GM12878 (cell line): ENCODE data around the gene TRABD. TPM values are rescaled to one million over a fixed set of nuclear protein-coding genes. Genes with fewer than 3 reads are reported as not detected.

ENCODE experiments used
- ATAC-seq: fragments of 200-7000 bp; cut with Tn5 transposase; 3 replicates; pipeline ENCODE4 v1.9.1; 2020; ENCODE audit warnings: mild to moderate bottlenecking, moderate library complexity
- BruUV-seq: library from RNA; stranded (reverse); fragments of 400-500 nt; replicated peaks from 2 replicates; lab custom pipeline; 2021; lab: Mats Ljungman, UMichigan
- CTCF ChIA-PET: fragments of 300-600 bp; sonication (Branson Sonifier 250); formaldehyde crosslinking; extraction: SDS; loops from one replicate; lab custom pipeline; 2021; ENCODE audit warnings: inconsistent platforms; lab: Yijun Ruan, JAX
- POLR2A ChIA-PET: fragments of 350-600 bp; formaldehyde crosslinking; extraction: SDS; loops from one replicate; lab custom pipeline; 2021; ENCODE audit warnings: inconsistent platforms; lab: Charles Lee
- RAD21 ChIA-PET: fragments of 300-600 bp; sonication (Branson Sonifier 250); formaldehyde crosslinking; loops from one replicate; lab custom pipeline; 2023; ENCODE audit warnings: antibody characterized with exemption; ENCODE audit not compliant: unreplicated experiment; lab: Charles Lee
- SMC1A ChIA-PET: fragments of 300-600 bp; sonication (Branson Sonifier 250); formaldehyde crosslinking; loops from one replicate; lab custom pipeline; 2023; ENCODE audit not compliant: unreplicated experiment, uncharacterized antibody; lab: Charles Lee
- DNase-seq: peaks from one replicate; pipeline ENCODE4 v3.0.0-alpha.2; 2011; ENCODE audit warnings: low read depth, low spot score
- FAIRE-seq: peaks from 3 replicates; lab custom pipeline; 2011; peaks lifted over from hg19 to GRCh38; lab: Jason Lieb, UNC
- H2AFZ ChIP-seq: 2 replicates; pipeline ENCODE4 v1.6.0; 2011; ENCODE audit warnings: low read depth, low read length, control low read depth; ENCODE audit not compliant: control insufficient read depth
- H3K27ac ChIP-seq: 2 replicates; pipeline ENCODE4 v1.5.1; 2011; ENCODE audit warnings: control low read depth; ENCODE audit not compliant: control insufficient read depth, insufficient read depth
- H3K27me3 ChIP-seq, 2 experiments: replicated peaks in 1 of 2; 2 replicates each; pipeline versions ENCODE4 v1.6.0 to v1.6.1; 2011; ENCODE audit warnings: low read length in 1 of 2; ENCODE audit not compliant: control insufficient read depth in 2 of 2, insufficient read depth in 2 of 2
- H3K36me3 ChIP-seq, 2 experiments: 2 replicates each; pipeline ENCODE4 v1.5.1; 2011; ENCODE audit warnings: low read length in 1 of 2; ENCODE audit not compliant: control insufficient read depth in 2 of 2, insufficient read depth in 2 of 2
- H3K4me1 ChIP-seq: 2 replicates; pipeline ENCODE4 v1.6.1; 2011; ENCODE audit warnings: mild to moderate bottlenecking, low read length, moderate library complexity, mixed read lengths; ENCODE audit not compliant: control insufficient read depth, insufficient read depth
- H3K4me2 ChIP-seq: 2 replicates; pipeline ENCODE4 v1.6.0; 2011; ENCODE audit warnings: control low read depth; ENCODE audit not compliant: control insufficient read depth, insufficient read depth
- H3K4me3 ChIP-seq: fragments of 200-600 bp; sonication (generic); 2 replicates; pipeline ENCODE4 v1.5.1; 2016
- H3K79me2 ChIP-seq: 2 replicates; pipeline ENCODE4 v1.6.0; 2011; ENCODE audit warnings: low read length; ENCODE audit not compliant: control insufficient read depth, insufficient read depth
- H3K9ac ChIP-seq: 2 replicates; pipeline ENCODE4 v1.8.0; 2011; ENCODE audit warnings: low read length, control low read depth, mixed read lengths; ENCODE audit not compliant: control insufficient read depth, insufficient read depth
- H3K9me3 ChIP-seq: replicated peaks from 3 replicates; pipeline ENCODE4 v1.5.1; 2011; ENCODE audit warnings: mild to moderate bottlenecking, low read length; ENCODE audit not compliant: control insufficient read depth, insufficient read depth
- H4K20me1 ChIP-seq: 2 replicates; pipeline ENCODE4 v1.6.0; 2011; ENCODE audit not compliant: control insufficient read depth, insufficient read depth
- DPF2 ChIP-seq: fragments of 450-650 bp; IDR thresholded peaks from 2 replicates; pipeline ENCODE4 v1.6.1; 2017; ENCODE audit warnings: mild to moderate bottlenecking
- EGR1 ChIP-seq, 2 experiments: IDR thresholded peaks; 1 replicate in 1 of 2; 2 replicates in 1 of 2; pipeline ENCODE4 v1.6.1; 2011 to 2012; ENCODE audit warnings: low read depth in 2 of 2, low read length in 2 of 2, borderline replicate concordance in 1 of 2, mild to moderate bottlenecking in 1 of 2, moderate library complexity in 1 of 2
- POLR2AphosphoS2 ChIP-seq: IDR thresholded peaks from 2 replicates; pipeline ENCODE4 v1.6.1; 2011; ENCODE audit warnings: low read depth, mild to moderate bottlenecking, low read length, improper control_type of control experiment, moderate library complexity
- POLR2AphosphoS5 ChIP-seq: IDR thresholded peaks from 2 replicates; pipeline ENCODE4 v1.6.1; 2011; ENCODE audit warnings: mild to moderate bottlenecking, low read length, inconsistent platforms
- RB1 ChIP-seq: fragments of 450-650 bp; formaldehyde crosslinking; IDR thresholded peaks from 2 replicates; pipeline ENCODE4 v1.6.1; 2017; ENCODE audit warnings: mild to moderate bottlenecking, borderline replicate concordance
- WGBS: methylation state at CpG from one replicate; pipeline ENCODE4 v1.1.6; 2016; ENCODE audit warnings: low lambda C conversion rate; ENCODE audit not compliant: insufficient replicate concordance, insufficient coverage; ENCODE audit errors: missing lambda C conversion rate; 5-methylcytosine and 5-hydroxymethylcytosine counted together
- in situ Hi-C: fragments of 300-500 bp; cut with MboI; formaldehyde crosslinking; loops from 9 replicates; pipeline ENCODE4 v1.14.3; 2018; ENCODE audit warnings: mixed read lengths
- intact Hi-C: fragments of 100-400 bp; cut with micrococcal nuclease; formaldehyde crosslinking; loops from one replicate; pipeline ENCODE4 v1.14.2; 2022; ENCODE audit not compliant: unreplicated experiment
- polyA plus RNA-seq, 11 experiments: library from polyadenylated mRNA; depleted of rRNA in 4 of 11; unstranded in 6 of 11; stranded (reverse) in 5 of 11; fragments of >200 nt; fragmentation: Nextera tagmentation in 4 of 11; fragmentation: Illumina TruSeq in 1 of 11; extraction: Ambion mirVana in 4 of 11; extraction: Trizol in 1 of 11; gene quantifications; 1 replicate in 1 of 11; 2 replicates in 10 of 11; pipeline versions ENCODE4 v1.2.1 to v1.2.3, GENCODE V29; 2011 to 2016; ENCODE audit warnings: inconsistent platforms in 2 of 11, missing spikeins in 2 of 11, low read depth in 1 of 11
- total RNA-seq, 4 experiments: library from RNA; depleted of rRNA in 3 of 4; stranded (reverse); fragments of >200 nt in 3 of 4; fragmentation: Illumina TruSeq in 1 of 4; extraction: Trizol in 1 of 4; gene quantifications; 2 replicates each; pipeline versions ENCODE4 v1.2.1 to v1.2.3, GENCODE V29; 2013 to 2021
- TF ChIP-seq, protein P1 (sequence below): fragments of 450-650 bp; IDR thresholded peaks from 2 replicates; pipeline ENCODE4 v1.6.1; 2018; ENCODE audit warnings: borderline replicate concordance, mild to moderate bottlenecking; ENCODE audit not compliant: partially characterized antibody
- TF ChIP-seq, protein P2 (sequence below): fragments of 450-650 bp; IDR thresholded peaks from 2 replicates; pipeline ENCODE4 v1.6.1; 2016; ENCODE audit warnings: mild to moderate bottlenecking, moderate library complexity, borderline replicate concordance

TRABD gene
- total and polyA plus RNA-seq, 10 of the 15 experiments (the other 5 are each of a cell fraction or from before 2014, with no cell fraction given): 0.43 to 116 (median 58.1) TPM

DNA sequence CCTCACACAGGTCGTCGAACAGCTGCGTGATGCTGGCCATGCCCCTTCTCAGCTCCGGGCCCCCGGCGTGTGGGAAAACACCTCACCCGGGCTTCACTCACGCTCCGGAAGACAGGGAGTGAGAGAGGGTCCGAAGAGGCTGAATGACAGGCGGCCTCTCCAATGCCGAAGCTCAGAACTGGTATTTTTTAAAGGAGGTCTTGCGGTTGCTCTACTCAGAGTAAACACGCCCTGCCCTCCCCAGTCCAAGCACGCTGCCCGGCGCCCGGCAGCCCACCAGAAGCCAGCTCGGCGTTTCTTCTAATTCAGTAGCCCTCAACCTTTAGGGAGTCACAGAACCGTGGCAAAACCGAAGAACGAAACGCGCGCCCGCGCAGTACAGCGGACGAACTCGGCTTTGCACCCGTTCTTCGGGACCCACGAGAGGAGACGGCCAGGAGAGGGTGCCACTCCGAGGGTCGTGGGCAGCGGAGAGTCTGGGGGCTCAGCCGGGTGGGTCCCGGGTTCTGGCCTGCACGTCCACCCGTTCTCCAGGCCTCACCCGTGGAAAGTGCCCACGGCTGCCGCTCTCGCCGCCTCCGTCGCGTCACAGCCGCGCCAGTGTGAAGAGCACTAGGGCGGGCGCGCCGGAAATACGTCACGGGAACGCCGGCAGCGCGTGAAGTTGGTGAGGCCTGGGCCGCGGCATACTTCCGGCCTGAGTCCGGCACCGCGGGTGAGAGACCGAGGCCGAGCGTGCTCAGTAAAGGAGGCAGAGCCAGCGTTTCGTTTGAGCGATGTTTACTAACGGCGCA lies 58.9 kb downstream of the TRABD start, which contains the start of gene TUBGCP6 (continued):
- TF ChIP-seq, protein P1, sequence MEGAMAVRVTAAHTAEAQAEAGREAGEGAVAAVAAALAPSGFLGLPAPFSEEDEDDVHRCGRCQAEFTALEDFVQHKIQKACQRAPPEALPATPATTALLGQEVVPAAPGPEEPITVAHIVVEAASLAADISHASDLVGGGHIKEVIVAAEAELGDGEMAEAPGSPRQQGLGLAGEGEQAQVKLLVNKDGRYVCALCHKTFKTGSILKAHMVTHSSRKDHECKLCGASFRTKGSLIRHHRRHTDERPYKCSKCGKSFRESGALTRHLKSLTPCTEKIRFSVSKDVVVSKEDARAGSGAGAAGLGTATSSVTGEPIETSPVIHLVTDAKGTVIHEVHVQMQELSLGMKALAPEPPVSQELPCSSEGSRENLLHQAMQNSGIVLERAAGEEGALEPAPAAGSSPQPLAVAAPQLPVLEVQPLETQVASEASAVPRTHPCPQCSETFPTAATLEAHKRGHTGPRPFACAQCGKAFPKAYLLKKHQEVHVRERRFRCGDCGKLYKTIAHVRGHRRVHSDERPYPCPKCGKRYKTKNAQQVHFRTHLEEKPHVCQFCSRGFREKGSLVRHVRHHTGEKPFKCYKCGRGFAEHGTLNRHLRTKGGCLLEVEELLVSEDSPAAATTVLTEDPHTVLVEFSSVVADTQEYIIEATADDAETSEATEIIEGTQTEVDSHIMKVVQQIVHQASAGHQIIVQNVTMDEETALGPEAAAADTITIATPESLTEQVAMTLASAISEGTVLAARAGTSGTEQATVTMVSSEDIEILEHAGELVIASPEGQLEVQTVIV: peak; percentile 28

DNA sequence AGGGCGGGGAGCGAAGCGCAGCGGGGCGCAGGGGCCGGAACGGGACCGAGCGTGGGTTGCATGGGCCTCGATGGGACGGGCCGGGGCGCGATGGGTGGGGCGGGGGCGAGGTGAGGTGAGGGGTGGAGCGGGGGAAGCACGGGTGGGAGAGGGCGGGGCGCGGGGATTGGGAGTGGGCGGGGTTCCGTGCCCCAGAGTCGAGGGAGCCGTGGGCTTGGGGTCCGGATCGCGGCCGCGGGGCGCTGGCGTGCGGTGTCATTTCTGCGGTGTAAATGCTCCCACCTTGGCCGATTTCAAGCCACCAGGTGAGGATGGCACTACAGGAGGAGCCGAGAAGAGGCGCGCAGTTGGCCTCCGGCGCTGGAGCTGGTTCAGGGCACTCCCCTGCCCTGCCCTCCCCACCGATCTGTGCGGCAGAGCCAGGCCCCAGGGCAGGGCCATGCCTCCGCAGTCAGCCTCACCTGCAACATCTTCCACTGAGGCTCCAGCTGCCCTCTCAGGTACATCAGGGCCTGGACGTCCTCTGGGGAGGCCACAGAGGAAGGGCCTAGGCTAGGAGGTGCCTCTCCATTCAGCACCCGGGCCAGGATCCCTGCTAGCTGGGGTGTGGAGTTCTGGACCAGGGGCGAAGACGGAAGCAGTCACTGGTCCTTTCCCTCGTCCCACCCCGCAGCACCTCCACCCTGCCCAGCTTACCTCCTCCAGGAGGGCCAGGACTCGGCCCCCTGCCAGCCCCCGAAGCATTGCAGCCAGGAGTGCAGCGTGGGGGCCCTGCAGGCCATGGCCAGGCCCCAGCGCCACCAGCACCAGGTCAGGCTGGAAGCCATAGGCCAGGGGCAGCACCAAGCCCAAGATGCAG lies 59.7 kb downstream of the TRABD start:
- Histone ChIP-seq H3K4me2 (peak overlapping the region; percentile 91), H3K36me3 (peaks cover 6 to 14% of the 10 kb centered on the region in 2 experiments; a peak in 3 of 4 replicates), H3K4me1 (peaks cover 28% of the 10 kb centered on the region), H3K27ac (peak overlapping the region; percentile 71), H3K9ac (peak overlapping the region; percentile 90), H3K79me2 (peaks cover 59% of the 10 kb centered on the region), H3K9me3 (no peaks in the 10 kb centered on the region), H3K4me3 (peak overlapping the region; percentile 83)
- in situ Hi-C loops (no loop called here), intact Hi-C loops (loop anchor here (10.0 kb wide), 1 partner anchor 229 kb away; the partner anchor contains the start of gene SBF1)
- WGBS: 12% methylated on average over 33 of the region's 53 CpGs
- DNase-seq (no peak), ATAC-seq (peak; percentile 27), FAIRE-seq (no peak)
- SMC1A ChIA-PET: no interaction called here
- POLR2A ChIA-PET: no interaction called here
- BruUV-seq: no TSS peak
- CTCF ChIA-PET: interaction anchor here (1.2 to 1.6 kb wide), 2 partner anchors 8 to 16 kb away, joined by 3 read pairs; no protein-coding TSS in a partner anchor
- TF ChIP-seq EGR1 (IDR thresholded peaks at IDR 0.05; ENCODE audit: borderline replicate concordance in 1 of 2, low read depth in 2 of 2, low read length in 2 of 2) (peak; percentile 1 to 40; a peak in 2 of 3 replicates), POLR2AphosphoS5 (0 out of 2 replicates have a peak, but pooled peaks have one; percentile 9), POLR2AphosphoS2 (no peak), RB1 (no peak), DPF2 (no peak)
- TF ChIP-seq, protein P2, sequence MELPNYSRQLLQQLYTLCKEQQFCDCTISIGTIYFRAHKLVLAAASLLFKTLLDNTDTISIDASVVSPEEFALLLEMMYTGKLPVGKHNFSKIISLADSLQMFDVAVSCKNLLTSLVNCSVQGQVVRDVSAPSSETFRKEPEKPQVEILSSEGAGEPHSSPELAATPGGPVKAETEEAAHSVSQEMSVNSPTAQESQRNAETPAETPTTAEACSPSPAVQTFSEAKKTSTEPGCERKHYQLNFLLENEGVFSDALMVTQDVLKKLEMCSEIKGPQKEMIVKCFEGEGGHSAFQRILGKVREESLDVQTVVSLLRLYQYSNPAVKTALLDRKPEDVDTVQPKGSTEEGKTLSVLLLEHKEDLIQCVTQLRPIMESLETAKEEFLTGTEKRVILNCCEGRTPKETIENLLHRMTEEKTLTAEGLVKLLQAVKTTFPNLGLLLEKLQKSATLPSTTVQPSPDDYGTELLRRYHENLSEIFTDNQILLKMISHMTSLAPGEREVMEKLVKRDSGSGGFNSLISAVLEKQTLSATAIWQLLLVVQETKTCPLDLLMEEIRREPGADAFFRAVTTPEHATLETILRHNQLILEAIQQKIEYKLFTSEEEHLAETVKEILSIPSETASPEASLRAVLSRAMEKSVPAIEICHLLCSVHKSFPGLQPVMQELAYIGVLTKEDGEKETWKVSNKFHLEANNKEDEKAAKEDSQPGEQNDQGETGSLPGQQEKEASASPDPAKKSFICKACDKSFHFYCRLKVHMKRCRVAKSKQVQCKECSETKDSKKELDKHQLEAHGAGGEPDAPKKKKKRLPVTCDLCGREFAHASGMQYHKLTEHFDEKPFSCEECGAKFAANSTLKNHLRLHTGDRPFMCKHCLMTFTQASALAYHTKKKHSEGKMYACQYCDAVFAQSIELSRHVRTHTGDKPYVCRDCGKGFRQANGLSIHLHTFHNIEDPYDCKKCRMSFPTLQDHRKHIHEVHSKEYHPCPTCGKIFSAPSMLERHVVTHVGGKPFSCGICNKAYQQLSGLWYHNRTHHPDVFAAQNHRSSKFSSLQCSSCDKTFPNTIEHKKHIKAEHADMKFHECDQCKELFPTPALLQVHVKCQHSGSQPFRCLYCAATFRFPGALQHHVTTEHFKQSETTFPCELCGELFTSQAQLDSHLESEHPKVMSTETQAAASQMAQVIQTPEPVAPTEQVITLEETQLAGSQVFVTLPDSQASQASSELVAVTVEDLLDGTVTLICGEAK: no peak
- TF ChIP-seq, all 136 proteins: peak for 2
- Histone ChIP-seq H3K27me3 (no peaks in the 10 kb centered on the region), H4K20me1 (no peaks in the 10 kb centered on the region; the same call in none of the 2 replicates), H2AFZ (peak overlapping the region; percentile 90)
- RAD21 ChIA-PET: no interaction called here
